Measurements from ENCODE around the gene MYO1E. TPM values are rescaled to one million over a fixed set of nuclear protein-coding genes. Genes with fewer than 3 reads are reported as not detected.

The MYO1E gene
- total and polyA plus RNA-seq, 2 of the 4 experiments (the other 2 are of a cell fraction) = 13.4 to 37.3 TPM

DNA sequence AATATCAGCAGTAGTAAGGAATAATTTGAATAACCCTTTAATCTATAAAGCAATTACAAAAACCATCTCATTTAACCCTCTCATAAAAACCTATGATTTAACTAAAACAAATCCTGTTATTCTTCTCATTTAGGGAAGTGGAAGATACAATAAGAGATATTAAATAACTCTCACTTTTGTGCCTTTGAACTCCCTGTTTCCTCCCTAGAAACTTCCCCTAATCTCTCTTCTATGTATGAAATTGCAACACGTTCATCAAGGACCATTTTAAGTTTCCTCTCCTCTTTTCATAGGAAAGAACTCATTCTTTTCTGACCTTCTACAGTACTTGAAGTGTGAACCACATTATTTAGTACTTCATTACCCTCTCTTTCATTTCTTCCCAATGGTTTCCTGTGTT lies 46.5 kb upstream of the MYO1E start:
- Histone ChIP-seq H2BK20ac (ENCODE audit: low read depth, low read length) (no peak overlapping the region), H3K23ac (ENCODE audit: low read depth, low read length) (no peak overlapping the region), H3K9ac (ENCODE audit: low read depth, low read length) (no peak overlapping the region), H2AK5ac (ENCODE audit: low read depth, low read length) (no peak overlapping the region), H3K27ac (ENCODE audit: insufficient read depth, low read length) (no peak overlapping the region), H3K27me3 (ENCODE audit: control insufficient read depth, insufficient read depth, low read length) (peaks cover 21% of the 10 kb centered on the region), H2AFZ (replicated peaks; ENCODE audit: low read length, poor library complexity) (no peak overlapping the region), H3K4me1 (ENCODE audit: control insufficient read depth, insufficient read depth, low read length) (no peaks in the 10 kb centered on the region), H3K14ac (replicated peaks; ENCODE audit: low read depth, low read length) (no peak overlapping the region), H3K4me2 (ENCODE audit: low read depth, low read length) (no peak overlapping the region), H4K91ac (ENCODE audit: insufficient read depth, low read depth, low read length) (no peak overlapping the region), H4K5ac (ENCODE audit: low read depth, low read length) (no peak overlapping the region), H4K8ac (ENCODE audit: low read depth in 2 of 2, low read length in 2 of 2) (no peak overlapping the region), H3K4me3 (ENCODE audit: insufficient read depth, low read depth, low read length) (no peak overlapping the region), H3K36me3 (ENCODE audit: control insufficient read depth, insufficient read depth, low read length) (no peaks in the 10 kb centered on the region), H2BK5ac (ENCODE audit: low read depth, low read length, poor library complexity, severe bottlenecking) (no peak overlapping the region), H2AK9ac (replicated peaks; ENCODE audit: low read depth, low read length, poor library complexity) (no peak overlapping the region), H4K20me1 (ENCODE audit: insufficient read depth, low read length) (no peaks in the 10 kb centered on the region), H2BK120ac (ENCODE audit: low read depth, low read length) (no peak overlapping the region), H3K9me3 (ENCODE audit: control insufficient read depth, insufficient read depth, low read length) (no peaks in the 10 kb centered on the region), H2BK15ac (ENCODE audit: low read depth, low read length) (no peak overlapping the region), H3K56ac (ENCODE audit: extremely low read depth, insufficient read depth, low read length) (no peak overlapping the region), H3K4ac (ENCODE audit: low read depth, low read length) (no peak overlapping the region), H3K79me1 (ENCODE audit: low read depth in 1 of 2, low read length in 2 of 2) (no peaks in the 10 kb centered on the region), H3K18ac (ENCODE audit: low read depth, low read length) (no peak overlapping the region), H3K9me1 (ENCODE audit: insufficient read depth, low read length) (no peaks in the 10 kb centered on the region)
- POLR2A ChIA-PET (ENCODE audit: unreplicated experiment) = no interaction called here
- ATAC-seq (ENCODE audit: low read depth) (no peak), DNase-seq (no peak)
- intact Hi-C loops (cut with micrococcal nuclease) = loop anchor here (5.0 kb wide), 1 partner anchor 33 kb away; no protein-coding TSS in a partner anchor
- WGBS, 2 experiments (ENCODE audit: extremely low coverage in 2 of 2, insufficient read length in 1 of 2) = 20% methylated on average over 1 of the region's 1 CpG; no CpG with 5 or more reads in 1 of the 2 experiments
- in situ Hi-C loops (cut with MboI; ENCODE audit: low sequenced_read_pairs) = no loop called here
- TF ChIP-seq FOS (IDR thresholded peaks at IDR 0.05; ENCODE audit: low read depth, low read length) = no peak
- TF ChIP-seq RAD21 (IDR thresholded peaks at IDR 0.05; ENCODE audit: low read length) = no peak
- TF ChIP-seq NFE2L2 (IDR thresholded peaks at IDR 0.05; ENCODE audit: low read depth, low read length) = no peak
- TF ChIP-seq, protein P1, sequence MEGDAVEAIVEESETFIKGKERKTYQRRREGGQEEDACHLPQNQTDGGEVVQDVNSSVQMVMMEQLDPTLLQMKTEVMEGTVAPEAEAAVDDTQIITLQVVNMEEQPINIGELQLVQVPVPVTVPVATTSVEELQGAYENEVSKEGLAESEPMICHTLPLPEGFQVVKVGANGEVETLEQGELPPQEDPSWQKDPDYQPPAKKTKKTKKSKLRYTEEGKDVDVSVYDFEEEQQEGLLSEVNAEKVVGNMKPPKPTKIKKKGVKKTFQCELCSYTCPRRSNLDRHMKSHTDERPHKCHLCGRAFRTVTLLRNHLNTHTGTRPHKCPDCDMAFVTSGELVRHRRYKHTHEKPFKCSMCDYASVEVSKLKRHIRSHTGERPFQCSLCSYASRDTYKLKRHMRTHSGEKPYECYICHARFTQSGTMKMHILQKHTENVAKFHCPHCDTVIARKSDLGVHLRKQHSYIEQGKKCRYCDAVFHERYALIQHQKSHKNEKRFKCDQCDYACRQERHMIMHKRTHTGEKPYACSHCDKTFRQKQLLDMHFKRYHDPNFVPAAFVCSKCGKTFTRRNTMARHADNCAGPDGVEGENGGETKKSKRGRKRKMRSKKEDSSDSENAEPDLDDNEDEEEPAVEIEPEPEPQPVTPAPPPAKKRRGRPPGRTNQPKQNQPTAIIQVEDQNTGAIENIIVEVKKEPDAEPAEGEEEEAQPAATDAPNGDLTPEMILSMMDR (conservative IDR thresholded peaks at IDR 0.05; ENCODE audit: low read depth, low read length) = no peak
- TF ChIP-seq, protein P2, sequence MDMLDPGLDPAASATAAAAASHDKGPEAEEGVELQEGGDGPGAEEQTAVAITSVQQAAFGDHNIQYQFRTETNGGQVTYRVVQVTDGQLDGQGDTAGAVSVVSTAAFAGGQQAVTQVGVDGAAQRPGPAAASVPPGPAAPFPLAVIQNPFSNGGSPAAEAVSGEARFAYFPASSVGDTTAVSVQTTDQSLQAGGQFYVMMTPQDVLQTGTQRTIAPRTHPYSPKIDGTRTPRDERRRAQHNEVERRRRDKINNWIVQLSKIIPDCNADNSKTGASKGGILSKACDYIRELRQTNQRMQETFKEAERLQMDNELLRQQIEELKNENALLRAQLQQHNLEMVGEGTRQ (IDR thresholded peaks at IDR 0.05; ENCODE audit: low read depth, low read length) = no peak
- TF ChIP-seq MAFK (IDR thresholded peaks at IDR 0.05; ENCODE audit: low read depth, low read length) = no peak
- no peak for TF ChIP-seq MAZ (IDR thresholded peaks at IDR 0.05; ENCODE audit: borderline replicate concordance, low read depth, low read length)
- no peak for TF ChIP-seq CHD1 (IDR thresholded peaks at IDR 0.05; ENCODE audit: low read depth, low read length)
- TF ChIP-seq POLR2A (IDR thresholded peaks at IDR 0.05; ENCODE audit: low read depth, low read length) = no peak
- no peak for TF ChIP-seq RFX5 (IDR thresholded peaks at IDR 0.05; ENCODE audit: low read depth, low read length)
- no peak for TF ChIP-seq SMC3 (IDR thresholded peaks at IDR 0.05; ENCODE audit: low read depth, low read length)
- TF ChIP-seq, protein P3, sequence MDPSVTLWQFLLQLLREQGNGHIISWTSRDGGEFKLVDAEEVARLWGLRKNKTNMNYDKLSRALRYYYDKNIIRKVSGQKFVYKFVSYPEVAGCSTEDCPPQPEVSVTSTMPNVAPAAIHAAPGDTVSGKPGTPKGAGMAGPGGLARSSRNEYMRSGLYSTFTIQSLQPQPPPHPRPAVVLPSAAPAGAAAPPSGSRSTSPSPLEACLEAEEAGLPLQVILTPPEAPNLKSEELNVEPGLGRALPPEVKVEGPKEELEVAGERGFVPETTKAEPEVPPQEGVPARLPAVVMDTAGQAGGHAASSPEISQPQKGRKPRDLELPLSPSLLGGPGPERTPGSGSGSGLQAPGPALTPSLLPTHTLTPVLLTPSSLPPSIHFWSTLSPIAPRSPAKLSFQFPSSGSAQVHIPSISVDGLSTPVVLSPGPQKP (IDR thresholded peaks at IDR 0.05; ENCODE audit: borderline replicate concordance, low read depth, low read length) = no peak
- TF ChIP-seq MXI1 (IDR thresholded peaks at IDR 0.05; ENCODE audit: borderline replicate concordance, low read depth, low read length) = no peak
- TF ChIP-seq RCOR1 (IDR thresholded peaks at IDR 0.05; ENCODE audit: insufficient replicate concordance, low read length) = no peak
- BruUV-seq (replicated peaks) = no TSS peak
- CTCF ChIA-PET = no interaction called here
- dilution Hi-C loops (cut with HindIII; ENCODE audit: low sequenced_read_pairs, unreplicated experiment) = no loop called here

All from IMR-90 (cell line).